GM23338 (cell line): ENCODE measurements around the gene NOTCH3. TPM values are rescaled to one million over a fixed set of nuclear protein-coding genes. Genes with fewer than 3 reads are reported as not detected.

Source experiments
- ATAC-seq: fragments of 200-7000 bp; cut with Tn5 transposase; 3 replicates; pipeline ENCODE4 v1.9.1; 2020
- DNase-seq: peaks from one replicate; pipeline ENCODE4 v3.0.0-alpha.2; 2015; ENCODE audit warnings: low spot score
- H2AFZ ChIP-seq: fragments of 200-600 bp; sonication (generic); 2 replicates; pipeline ENCODE4 v1.8.0; 2016; ENCODE audit warnings: antibody characterized with exemption, mild to moderate bottlenecking, moderate library complexity
- H3F3A ChIP-seq: fragments of 200-600 bp; sonication (generic); replicated peaks from 2 replicates; pipeline ENCODE4 v1.8.0; 2017; ENCODE audit warnings: antibody characterized with exemption, mixed run types, low read depth
- H3K27ac ChIP-seq: fragments of 200-600 bp; sonication (generic); 2 replicates; pipeline ENCODE4 v1.6.1; 2016; ENCODE audit warnings: low read depth
- H3K27me3 ChIP-seq: fragments of 200-600 bp; sonication (generic); 2 replicates; pipeline ENCODE4 v1.8.0; 2016; ENCODE audit warnings: mild to moderate bottlenecking, mixed run types, moderate library complexity; ENCODE audit not compliant: insufficient read depth
- H3K36me3 ChIP-seq: fragments of 200-600 bp; sonication (generic); 2 replicates; pipeline ENCODE4 v1.8.0; 2016; ENCODE audit warnings: mild to moderate bottlenecking; ENCODE audit not compliant: insufficient read depth
- H3K4me1 ChIP-seq: fragments of 200-600 bp; sonication (generic); 2 replicates; pipeline ENCODE4 v1.8.0; 2016; ENCODE audit warnings: mild to moderate bottlenecking, moderate library complexity; ENCODE audit not compliant: insufficient read depth
- H3K4me2 ChIP-seq: fragments of 200-600 bp; sonication (generic); 2 replicates; pipeline ENCODE4 v1.7.1; 2017; ENCODE audit warnings: mixed run types
- H3K4me3 ChIP-seq: fragments of 200-600 bp; sonication (generic); 2 replicates; pipeline ENCODE4 v1.6.1; 2016; ENCODE audit warnings: mixed run types
- H3K79me2 ChIP-seq: fragments of 200-600 bp; sonication (generic); replicated peaks from 2 replicates; pipeline ENCODE4 v1.8.0; 2017; ENCODE audit warnings: mild to moderate bottlenecking; ENCODE audit not compliant: insufficient read depth
- H3K9me2 ChIP-seq: fragments of 200-600 bp; sonication (generic); 2 replicates; pipeline ENCODE4 v1.8.0; 2017; ENCODE audit not compliant: insufficient read depth
- H4K20me1 ChIP-seq: fragments of 200-600 bp; sonication (generic); replicated peaks from 2 replicates; pipeline ENCODE4 v1.8.0; 2017; ENCODE audit warnings: mild to moderate bottlenecking; ENCODE audit not compliant: insufficient read depth
- H3K27ac Mint-ChIP-seq: 2 replicates; pipeline ENCODE4 v1.8.0; 2020; ENCODE audit warnings: inconsistent platforms, mild to moderate bottlenecking, moderate library complexity, mixed read lengths
- H3K27me3 Mint-ChIP-seq: 3 replicates; pipeline ENCODE4 v1.8.0; 2022; ENCODE audit warnings: low read depth, mild to moderate bottlenecking, moderate library complexity, mixed read lengths, inconsistent platforms; ENCODE audit not compliant: insufficient read depth, poor library complexity
- H3K36me3 Mint-ChIP-seq: 3 replicates; pipeline ENCODE4 v1.8.0; 2021; ENCODE audit warnings: low read depth, mild to moderate bottlenecking, inconsistent platforms, moderate library complexity, mixed read lengths
- H3K4me1 Mint-ChIP-seq: 3 replicates; pipeline ENCODE4 v1.8.0; 2020; ENCODE audit warnings: mild to moderate bottlenecking, inconsistent platforms, mixed read lengths
- H3K4me3 Mint-ChIP-seq: 3 replicates; pipeline ENCODE4 v1.8.0; 2021; ENCODE audit warnings: moderate library complexity, mild to moderate bottlenecking, inconsistent platforms, mixed read lengths
- H3K9me3 Mint-ChIP-seq: 3 replicates; pipeline ENCODE4 v1.8.0; 2020; ENCODE audit warnings: moderate library complexity, mild to moderate bottlenecking, inconsistent platforms, mixed read lengths
- CREB1 ChIP-seq: fragments of 250-450 bp; sonication (Bioruptor Pico); IDR thresholded peaks from 2 replicates; pipeline ENCODE4 v1.5.0; 2020; ENCODE audit warnings: low read depth, mild to moderate bottlenecking, moderate library complexity
- CTCF ChIP-seq, 2 experiments: fragments of 200-600 bp in 1 of 2; sonication (generic) in 1 of 2; conservative IDR thresholded peaks; 2 replicates each; pipeline versions ENCODE4 v1.5.1 to v1.6.1; 2016 to 2017; ENCODE audit warnings: antibody characterized with exemption in 2 of 2, low read depth in 2 of 2, mild to moderate bottlenecking in 2 of 2, moderate library complexity in 1 of 2
- ETS1 ChIP-seq: IDR thresholded peaks from 2 replicates; pipeline ENCODE4 v1.6.1; 2016; ENCODE audit warnings: antibody characterized with exemption
- EZH2 ChIP-seq: fragments of 200-600 bp; sonication (generic); IDR thresholded peaks from one replicate; pipeline ENCODE4 v1.8.0; 2017; ENCODE audit warnings: antibody characterized with exemption, mild to moderate bottlenecking, low read depth; ENCODE audit not compliant: unreplicated experiment
- EZH2phosphoT487 ChIP-seq: fragments of 200-600 bp; sonication (generic); IDR thresholded peaks from one replicate; pipeline ENCODE4 v1.8.1; 2018; ENCODE audit warnings: antibody characterized with exemption; ENCODE audit not compliant: unreplicated experiment
- JUNB ChIP-seq: IDR thresholded peaks from one replicate; pipeline ENCODE4 v1.6.1; 2016; ENCODE audit warnings: antibody characterized with exemption; ENCODE audit not compliant: unreplicated experiment
- NANOG ChIP-seq: IDR thresholded peaks from 2 replicates; pipeline ENCODE4 v1.6.1; 2016; ENCODE audit warnings: antibody characterized with exemption, borderline replicate concordance
- POLR2AphosphoS5 ChIP-seq: IDR thresholded peaks from 2 replicates; pipeline ENCODE4 v1.6.1; 2016; ENCODE audit warnings: antibody characterized with exemption, low read depth
- REST ChIP-seq: IDR thresholded peaks from one replicate; pipeline ENCODE4 v1.6.1; 2018; ENCODE audit warnings: antibody characterized with exemption; ENCODE audit not compliant: unreplicated experiment
- STAT1 ChIP-seq: IDR thresholded peaks from one replicate; pipeline ENCODE4 v1.6.1; 2016; ENCODE audit warnings: antibody characterized with exemption; ENCODE audit not compliant: unreplicated experiment
- ZNF114 ChIP-seq: fragments of 250-450 bp; sonication (Bioruptor Pico); IDR thresholded peaks from 2 replicates; pipeline ENCODE4 v1.5.0; 2020; ENCODE audit warnings: mild to moderate bottlenecking, moderate library complexity
- ZNF331 ChIP-seq: fragments of 250-450 bp; sonication (Bioruptor Pico); IDR thresholded peaks from 2 replicates; pipeline ENCODE4 v1.5.0; 2020; ENCODE audit warnings: low read depth, mild to moderate bottlenecking, moderate library complexity
- ZNF462 ChIP-seq: fragments of 250-450 bp; sonication (Bioruptor Pico); IDR thresholded peaks from 2 replicates; pipeline ENCODE4 v1.5.0; 2020; ENCODE audit warnings: mild to moderate bottlenecking, moderate library complexity
- polyA plus RNA-seq: library from polyadenylated mRNA; unstranded; fragments of >200 nt; fragmentation: Nextera tagmentation; extraction: Ambion mirVana; gene quantifications from 2 replicates; pipeline ENCODE4 v1.2.1, GENCODE V29; 2016
- total RNA-seq: library from RNA; depleted of rRNA; stranded (reverse); fragments of >200 nt; shearing (Covaris generic); gene quantifications from 2 replicates; pipeline ENCODE4 v1.2.3, GENCODE V29; 2014

Gene NOTCH3
- total and polyA plus RNA-seq, 2 experiments from 2014 or later = 24.3 to 172 TPM

GRCh38 chr19:15159251-15159650 lies 41.5 kb downstream of the NOTCH3 start:
- H3K27me3 ChIP-seq = no peaks in the 10 kb centered on the region
- H3K36me3 ChIP-seq = peaks cover 31% of the 10 kb centered on the region
- no peaks in the 10 kb centered on the region for H3K79me2 ChIP-seq
- peaks cover 28% of the 10 kb centered on the region for H3K9me3 Mint-ChIP-seq
- no peak overlapping the region for H3K27ac ChIP-seq
- H3K4me3 Mint-ChIP-seq = no peak overlapping the region
- H3K27ac Mint-ChIP-seq = no peak overlapping the region
- DNase-seq = peak; percentile 57
- no peaks in the 10 kb centered on the region for H3K4me1 ChIP-seq
- peaks cover 54% of the 10 kb centered on the region for H3K36me3 Mint-ChIP-seq
- no peak overlapping the region for H3K4me3 ChIP-seq
- no peaks in the 10 kb centered on the region for H4K20me1 ChIP-seq
- peaks cover 9% of the 10 kb centered on the region for H3K27me3 Mint-ChIP-seq
- 0 out of 2 replicates have a peak, but pooled peaks cover 6% of the 10 kb centered on the region for H3F3A ChIP-seq
- no peaks in the 10 kb centered on the region; the same call in 2 of the 3 replicates for H3K4me1 Mint-ChIP-seq
- no peak overlapping the region for H3K4me2 ChIP-seq
- no peak for TF ChIP-seq EZH2
- no peak for TF ChIP-seq ZNF462
- no peak for TF ChIP-seq REST
- no peak for TF ChIP-seq CREB1 (CRISPR knock-in tag)
- TF ChIP-seq CTCF (conservative IDR thresholded peaks at IDR 0.05; ENCODE audit: low read depth in 2 of 2) = no peak
- no peak for TF ChIP-seq ZNF114
- no peak for TF ChIP-seq EZH2phosphoT487
- TF ChIP-seq JUNB = no peak
- no peak for TF ChIP-seq NANOG
- no peak for TF ChIP-seq STAT1
- TF ChIP-seq POLR2AphosphoS5 = no peak
- no peak for TF ChIP-seq ETS1
- no peak for TF ChIP-seq ZNF331 (CRISPR knock-in tag)
- H3K9me2 ChIP-seq = 0 out of 2 replicates have a peak, but pooled peaks cover 3% of the 10 kb centered on the region
- H2AFZ ChIP-seq = no peak overlapping the region
- ATAC-seq = no peak
